ENCODE measurements around the gene TDRD10. TPM values are rescaled to one million over a fixed set of nuclear protein-coding genes. Genes with fewer than 3 reads are reported as not detected.

Gene TDRD10
- polyA plus RNA-seq, 2 of the 4 experiments (the other 2 are of a cell fraction) = 0.04 TPM; not detected in 1

DNA sequence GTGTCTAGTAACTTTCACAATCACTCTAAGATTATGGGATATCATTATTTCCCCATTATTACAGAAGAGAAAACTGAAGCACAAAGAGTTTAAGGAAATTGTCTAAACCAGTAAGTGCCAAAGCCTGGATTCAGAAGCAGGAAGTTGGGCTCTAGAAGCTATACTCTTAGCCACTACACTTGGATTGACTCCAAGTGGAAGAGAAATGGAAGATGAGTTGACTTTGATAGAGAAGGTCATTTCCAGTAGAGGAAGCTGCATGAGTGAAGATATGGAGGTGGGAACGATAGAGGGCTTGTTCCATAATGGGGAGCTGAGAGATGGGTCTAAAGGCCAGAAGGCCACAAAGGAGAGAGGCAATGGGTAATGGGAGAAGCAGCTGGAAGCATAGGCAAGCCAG, 11.7 kb upstream of the TDRD10 start:
- ATAC-seq = no peak
- POLR2A ChIA-PET = no interaction called here
- no peak for DNase-seq (ENCODE audit: low read depth in 1 of 2, low spot score in 1 of 2)
- TF ChIP-seq MAZ (IDR thresholded peaks at IDR 0.05; ENCODE audit: borderline replicate concordance, low read depth, low read length) = no peak
- TF ChIP-seq CTCF (IDR thresholded peaks at IDR 0.05) = no peak
- TF ChIP-seq RARB (CRISPR knock-in tag; IDR thresholded peaks at IDR 0.05) = no peak
- no peak for TF ChIP-seq RNF2 (IDR thresholded peaks at IDR 0.05; ENCODE audit: borderline replicate concordance, low read depth)
- TF ChIP-seq, protein P1, sequence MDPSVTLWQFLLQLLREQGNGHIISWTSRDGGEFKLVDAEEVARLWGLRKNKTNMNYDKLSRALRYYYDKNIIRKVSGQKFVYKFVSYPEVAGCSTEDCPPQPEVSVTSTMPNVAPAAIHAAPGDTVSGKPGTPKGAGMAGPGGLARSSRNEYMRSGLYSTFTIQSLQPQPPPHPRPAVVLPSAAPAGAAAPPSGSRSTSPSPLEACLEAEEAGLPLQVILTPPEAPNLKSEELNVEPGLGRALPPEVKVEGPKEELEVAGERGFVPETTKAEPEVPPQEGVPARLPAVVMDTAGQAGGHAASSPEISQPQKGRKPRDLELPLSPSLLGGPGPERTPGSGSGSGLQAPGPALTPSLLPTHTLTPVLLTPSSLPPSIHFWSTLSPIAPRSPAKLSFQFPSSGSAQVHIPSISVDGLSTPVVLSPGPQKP (IDR thresholded peaks at IDR 0.05; ENCODE audit: low read depth, low read length) = no peak
- TF ChIP-seq GATA3 (IDR thresholded peaks at IDR 0.05; ENCODE audit: borderline replicate concordance) = no peak
- TF ChIP-seq POLR2A (IDR thresholded peaks at IDR 0.05; ENCODE audit: low read length) = no peak
- TF ChIP-seq, protein P2, sequence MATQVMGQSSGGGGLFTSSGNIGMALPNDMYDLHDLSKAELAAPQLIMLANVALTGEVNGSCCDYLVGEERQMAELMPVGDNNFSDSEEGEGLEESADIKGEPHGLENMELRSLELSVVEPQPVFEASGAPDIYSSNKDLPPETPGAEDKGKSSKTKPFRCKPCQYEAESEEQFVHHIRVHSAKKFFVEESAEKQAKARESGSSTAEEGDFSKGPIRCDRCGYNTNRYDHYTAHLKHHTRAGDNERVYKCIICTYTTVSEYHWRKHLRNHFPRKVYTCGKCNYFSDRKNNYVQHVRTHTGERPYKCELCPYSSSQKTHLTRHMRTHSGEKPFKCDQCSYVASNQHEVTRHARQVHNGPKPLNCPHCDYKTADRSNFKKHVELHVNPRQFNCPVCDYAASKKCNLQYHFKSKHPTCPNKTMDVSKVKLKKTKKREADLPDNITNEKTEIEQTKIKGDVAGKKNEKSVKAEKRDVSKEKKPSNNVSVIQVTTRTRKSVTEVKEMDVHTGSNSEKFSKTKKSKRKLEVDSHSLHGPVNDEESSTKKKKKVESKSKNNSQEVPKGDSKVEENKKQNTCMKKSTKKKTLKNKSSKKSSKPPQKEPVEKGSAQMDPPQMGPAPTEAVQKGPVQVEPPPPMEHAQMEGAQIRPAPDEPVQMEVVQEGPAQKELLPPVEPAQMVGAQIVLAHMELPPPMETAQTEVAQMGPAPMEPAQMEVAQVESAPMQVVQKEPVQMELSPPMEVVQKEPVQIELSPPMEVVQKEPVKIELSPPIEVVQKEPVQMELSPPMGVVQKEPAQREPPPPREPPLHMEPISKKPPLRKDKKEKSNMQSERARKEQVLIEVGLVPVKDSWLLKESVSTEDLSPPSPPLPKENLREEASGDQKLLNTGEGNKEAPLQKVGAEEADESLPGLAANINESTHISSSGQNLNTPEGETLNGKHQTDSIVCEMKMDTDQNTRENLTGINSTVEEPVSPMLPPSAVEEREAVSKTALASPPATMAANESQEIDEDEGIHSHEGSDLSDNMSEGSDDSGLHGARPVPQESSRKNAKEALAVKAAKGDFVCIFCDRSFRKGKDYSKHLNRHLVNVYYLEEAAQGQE (IDR thresholded peaks at IDR 0.05) = no peak
- TF ChIP-seq EHMT2 (IDR thresholded peaks at IDR 0.05; ENCODE audit: low read depth) = no peak
- TF ChIP-seq JUN (IDR thresholded peaks at IDR 0.05) = no peak
- no peak for TF ChIP-seq SMC3 (IDR thresholded peaks at IDR 0.05)
- TF ChIP-seq ZC3H11A (IDR thresholded peaks at IDR 0.05) = no peak
- TF ChIP-seq HOXB5 (CRISPR knock-in tag; IDR thresholded peaks at IDR 0.05) = no peak
- no peak for TF ChIP-seq ESRRA (IDR thresholded peaks at IDR 0.05; ENCODE audit: borderline replicate concordance, low read length)
- no peak for TF ChIP-seq RCOR1 (IDR thresholded peaks at IDR 0.05; ENCODE audit: low read depth, low read length)
- TF ChIP-seq CBX2 (IDR thresholded peaks at IDR 0.05; ENCODE audit: borderline replicate concordance, low read depth) = no peak
- no peak for TF ChIP-seq NPAS2 (CRISPR knock-in tag; IDR thresholded peaks at IDR 0.05; ENCODE audit: borderline replicate concordance)
- TF ChIP-seq SREBF2 (IDR thresholded peaks at IDR 0.05) = no peak
- TF ChIP-seq FOSB (CRISPR knock-in tag; IDR thresholded peaks at IDR 0.05) = no peak
- CTCF ChIA-PET = interaction anchor here (1.2 to 5.4 kb wide), 4 partner anchors 11 to 290 kb away, joined by 3 to 34 read pairs (median 9); no protein-coding TSS in a partner anchor
- WGBS (ENCODE audit: missing lambda C conversion rate) = 29% methylated on average over 1 of the region's 1 CpG
- Histone ChIP-seq H3K27ac (no peak overlapping the region), H3K4me1 (no peaks in the 10 kb centered on the region), H3K4me2 (no peak overlapping the region), H3K9me3 (no peaks in the 10 kb centered on the region), H3K4me3 (no peak overlapping the region)
- FAIRE-seq = no peak

DNA sequence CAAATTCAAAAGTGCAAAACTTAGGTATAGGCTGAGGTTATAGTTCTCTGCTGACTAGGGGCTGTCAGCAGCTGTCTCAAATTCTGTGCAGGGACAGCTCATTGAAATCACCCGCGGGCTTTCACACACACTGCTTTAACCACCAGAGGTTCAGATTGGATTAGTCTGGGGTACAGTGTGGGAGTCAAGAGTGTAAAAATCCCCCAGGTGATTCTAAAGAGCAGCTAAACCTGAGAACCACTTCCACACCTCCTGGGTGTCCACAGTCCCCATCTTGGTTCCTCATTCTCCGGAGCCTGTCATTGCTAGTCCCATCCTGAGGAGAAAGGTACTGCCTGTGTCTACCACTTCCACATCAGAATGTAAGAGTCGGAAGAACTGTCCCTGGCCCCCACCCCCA, 9.9 kb upstream of the TDRD10 start:
- no peaks in the 10 kb centered on the region for H3K4me1 ChIP-seq
- no peak for ATAC-seq
- no peak overlapping the region for H3K27ac ChIP-seq
- TF ChIP-seq RNF2 (IDR thresholded peaks at IDR 0.05; ENCODE audit: borderline replicate concordance, low read depth) (no peak), MAZ (IDR thresholded peaks at IDR 0.05; ENCODE audit: borderline replicate concordance, low read depth, low read length) (no peak), EP300 (IDR thresholded peaks at IDR 0.05) (no peak), RARB (CRISPR knock-in tag; IDR thresholded peaks at IDR 0.05) (no peak), NPAS2 (CRISPR knock-in tag; IDR thresholded peaks at IDR 0.05; ENCODE audit: borderline replicate concordance) (no peak), ZNF302 (CRISPR knock-in tag; IDR thresholded peaks at IDR 0.05) (no peak), PHF8 (IDR thresholded peaks at IDR 0.05; ENCODE audit: borderline replicate concordance, low read depth) (no peak), CHD2 (IDR thresholded peaks at IDR 0.05; ENCODE audit: low read length, partially characterized antibody) (no peak), ESRRA (IDR thresholded peaks at IDR 0.05; ENCODE audit: borderline replicate concordance, low read length) (no peak), JUNB (IDR thresholded peaks at IDR 0.05) (no peak), TFCP2L1 (CRISPR knock-in tag; IDR thresholded peaks at IDR 0.05) (no peak), CHD4 (IDR thresholded peaks at IDR 0.05; ENCODE audit: borderline replicate concordance) (no peak), FOXS1 (CRISPR knock-in tag; IDR thresholded peaks at IDR 0.05) (no peak), CBX2 (IDR thresholded peaks at IDR 0.05; ENCODE audit: borderline replicate concordance, low read depth) (no peak), E2F6 (IDR thresholded peaks at IDR 0.05; ENCODE audit: borderline replicate concordance, low read depth) (no peak), KDM1A (IDR thresholded peaks at IDR 0.05; ENCODE audit: low read depth) (no peak), GATA3 (IDR thresholded peaks at IDR 0.05; ENCODE audit: borderline replicate concordance) (no peak)
- TF ChIP-seq, protein P3, sequence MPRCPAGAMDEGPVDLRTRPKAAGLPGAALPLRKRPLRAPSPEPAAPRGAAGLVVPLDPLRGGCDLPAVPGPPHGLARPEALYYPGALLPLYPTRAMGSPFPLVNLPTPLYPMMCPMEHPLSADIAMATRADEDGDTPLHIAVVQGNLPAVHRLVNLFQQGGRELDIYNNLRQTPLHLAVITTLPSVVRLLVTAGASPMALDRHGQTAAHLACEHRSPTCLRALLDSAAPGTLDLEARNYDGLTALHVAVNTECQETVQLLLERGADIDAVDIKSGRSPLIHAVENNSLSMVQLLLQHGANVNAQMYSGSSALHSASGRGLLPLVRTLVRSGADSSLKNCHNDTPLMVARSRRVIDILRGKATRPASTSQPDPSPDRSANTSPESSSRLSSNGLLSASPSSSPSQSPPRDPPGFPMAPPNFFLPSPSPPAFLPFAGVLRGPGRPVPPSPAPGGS (IDR thresholded peaks at IDR 0.05) = no peak
- no peak for FAIRE-seq
- WGBS (ENCODE audit: missing lambda C conversion rate) = 78% methylated on average over 4 of the region's 4 CpGs
- ChIA-PET POLR2A (no interaction called here), CTCF (interaction anchor here (0.7 to 5.4 kb wide), 5 partner anchors 9 to 470 kb away, joined by 3 to 34 read pairs (median 3); partner anchors contain the start of gene PYGO2)
- H3K9me3 ChIP-seq = no peaks in the 10 kb centered on the region
- no peak for DNase-seq (ENCODE audit: low read depth in 1 of 2, low spot score in 1 of 2)
- no peak overlapping the region for H3K4me3 ChIP-seq
- H3K4me2 ChIP-seq = no peak overlapping the region

Measured in A549 (cell line).